ENCODE results near the gene IGF1R.

The IGF1R gene

DNA sequence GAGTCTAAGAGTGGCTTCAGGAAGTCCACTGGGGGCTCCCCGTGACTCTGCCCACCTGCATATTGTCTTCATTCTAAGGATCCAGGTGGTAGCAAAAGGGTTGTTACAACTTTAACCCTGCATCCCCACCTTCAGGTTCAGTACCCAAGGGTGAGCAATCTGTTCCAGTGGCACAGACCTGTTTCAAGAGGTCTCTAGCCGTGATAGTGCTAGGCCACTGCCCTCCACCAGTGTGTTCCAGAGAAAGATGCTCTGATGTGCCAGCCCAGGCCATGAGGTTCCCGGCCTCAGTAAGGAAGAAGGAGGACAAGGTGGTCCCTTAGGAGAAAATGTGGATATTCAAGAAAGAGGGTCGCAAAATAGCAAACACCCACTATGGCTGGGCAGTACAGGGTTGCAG, 87.0 kb downstream of the IGF1R start:
- Histone ChIP-seq H3K79me2 (ENCODE audit: control insufficient read depth, insufficient read depth, low read length, unreplicated experiment) (peaks cover 93% of the 10 kb centered on the region), H2AFZ (ENCODE audit: low read length, unreplicated experiment) (no peak overlapping the region), H3K4me1 (ENCODE audit: control insufficient read depth, insufficient read depth, low read length, unreplicated experiment) (peaks cover 14% of the 10 kb centered on the region), H3K36me3 (ENCODE audit: insufficient read depth, low read length) (no peaks in the 10 kb centered on the region), H3K27ac (ENCODE audit: low read depth, low read length) (no peak overlapping the region), H3K27me3 (ENCODE audit: insufficient read depth, low read length) (no peaks in the 10 kb centered on the region), H3K4me3 (ENCODE audit: low read depth, low read length) (no peak overlapping the region)

DNA sequence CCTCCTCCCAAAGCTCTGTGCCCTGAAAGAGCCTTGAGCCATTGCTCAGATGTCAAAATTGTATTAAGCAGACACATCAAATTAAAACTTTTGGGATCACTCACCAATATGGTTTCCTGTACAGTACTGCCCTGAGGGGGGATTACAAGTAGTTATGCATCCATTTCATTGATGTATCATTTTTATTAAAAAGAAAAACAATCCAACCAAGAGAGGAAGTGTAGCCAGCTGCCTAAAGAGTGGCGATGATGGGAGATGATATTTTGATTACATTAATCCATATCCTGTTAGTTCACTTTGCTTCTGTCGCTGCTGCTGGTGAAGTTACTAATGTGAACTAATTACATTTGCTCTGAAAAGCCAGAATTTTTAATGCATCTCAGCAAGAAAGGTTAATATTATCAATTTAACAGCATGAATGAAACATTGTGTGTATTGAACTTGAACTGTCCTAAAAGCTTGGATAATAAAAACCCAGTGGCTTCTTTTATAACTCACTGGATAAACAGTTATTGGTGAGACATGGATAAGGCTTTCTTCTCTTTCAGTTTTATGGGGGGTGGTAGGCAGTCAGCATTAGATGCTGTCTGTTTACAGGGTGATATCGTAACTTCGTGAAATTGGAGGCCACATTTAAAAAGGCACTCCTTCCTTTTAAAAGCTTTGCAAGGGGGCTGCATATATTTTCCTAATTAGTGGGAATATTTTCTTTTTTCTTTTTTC, 87.7 kb downstream of the IGF1R start:
- Histone ChIP-seq H3K4me3 (ENCODE audit: low read depth, low read length) (no peak overlapping the region), H3K4me1 (ENCODE audit: control insufficient read depth, insufficient read depth, low read length, unreplicated experiment) (peaks cover 12% of the 10 kb centered on the region), H2AFZ (ENCODE audit: low read length, unreplicated experiment) (no peak overlapping the region), H3K27me3 (ENCODE audit: insufficient read depth, low read length) (no peaks in the 10 kb centered on the region), H3K79me2 (ENCODE audit: control insufficient read depth, insufficient read depth, low read length, unreplicated experiment) (peaks cover 87% of the 10 kb centered on the region), H3K27ac (ENCODE audit: low read depth, low read length) (no peak overlapping the region), H3K36me3 (ENCODE audit: insufficient read depth, low read length) (no peaks in the 10 kb centered on the region)

GRCh38 chr15:98737159-98737558, 88.8 kb downstream of the IGF1R start:
- Histone ChIP-seq H3K27me3 (ENCODE audit: insufficient read depth, low read length) (no peaks in the 10 kb centered on the region), H3K27ac (ENCODE audit: low read depth, low read length) (no peak overlapping the region), H2AFZ (ENCODE audit: low read length, unreplicated experiment) (no peak overlapping the region), H3K79me2 (ENCODE audit: control insufficient read depth, insufficient read depth, low read length, unreplicated experiment) (peaks cover 85% of the 10 kb centered on the region), H3K4me3 (ENCODE audit: low read depth, low read length) (no peak overlapping the region), H3K4me1 (ENCODE audit: control insufficient read depth, insufficient read depth, low read length, unreplicated experiment) (peaks cover 12% of the 10 kb centered on the region), H3K36me3 (ENCODE audit: insufficient read depth, low read length) (no peaks in the 10 kb centered on the region)

- Histone ChIP-seq H3K4me1 (ENCODE audit: control insufficient read depth, insufficient read depth, low read length, unreplicated experiment) (peaks cover 12% of the 10 kb centered on the region), H3K4me3 (ENCODE audit: low read depth, low read length) (no peak overlapping the region), H3K79me2 (ENCODE audit: control insufficient read depth, insufficient read depth, low read length, unreplicated experiment) (peaks cover 81% of the 10 kb centered on the region), H3K27ac (ENCODE audit: low read depth, low read length) (no peak overlapping the region), H3K27me3 (ENCODE audit: insufficient read depth, low read length) (no peaks in the 10 kb centered on the region), H3K36me3 (ENCODE audit: insufficient read depth, low read length) (no peaks in the 10 kb centered on the region), H2AFZ (ENCODE audit: low read length, unreplicated experiment) (no peak overlapping the region)
Measured at GRCh38 chr15:98737721-98738120, 89.4 kb downstream of the IGF1R start.

DNA sequence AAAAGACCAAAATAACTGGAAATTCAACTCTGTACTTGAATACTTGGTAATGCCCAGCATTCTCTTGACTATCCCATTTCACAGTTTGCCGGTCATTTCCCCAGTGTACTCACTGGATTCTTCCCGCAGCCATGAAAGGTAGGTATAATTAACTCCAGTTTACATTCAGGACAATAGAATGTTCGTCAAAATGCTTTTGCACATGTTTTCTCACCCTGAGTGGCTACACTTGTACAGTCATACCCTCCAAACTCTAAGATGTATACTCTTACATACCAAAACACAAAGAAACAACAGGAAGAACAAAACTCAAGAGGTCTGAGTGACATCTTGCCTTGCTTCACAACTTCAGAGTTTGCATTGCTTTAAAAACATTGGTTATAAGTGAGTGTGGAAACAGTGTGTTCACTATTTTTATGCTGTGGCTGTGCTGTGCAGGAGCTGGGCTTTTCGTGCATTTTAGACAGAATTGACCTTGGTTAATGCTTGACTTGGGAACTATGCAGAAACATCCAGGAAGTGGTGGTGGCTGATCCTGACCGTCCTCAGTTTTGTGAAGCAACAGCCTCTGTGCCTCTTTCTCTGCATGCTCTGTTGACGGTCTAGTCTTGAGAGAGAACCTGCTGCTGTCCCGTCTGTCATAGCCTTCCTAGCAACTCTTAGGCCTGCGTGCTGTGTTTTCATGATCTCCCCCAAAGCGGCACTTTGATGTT, 90.5 kb downstream of the IGF1R start:
- H3K4me1 ChIP-seq (ENCODE audit: control insufficient read depth, insufficient read depth, low read length, unreplicated experiment) = peaks cover 12% of the 10 kb centered on the region
- H3K36me3 ChIP-seq (ENCODE audit: insufficient read depth, low read length) = no peaks in the 10 kb centered on the region
- H3K27me3 ChIP-seq (ENCODE audit: insufficient read depth, low read length) = no peaks in the 10 kb centered on the region
- no peak overlapping the region for H2AFZ ChIP-seq (ENCODE audit: low read length, unreplicated experiment)
- H3K4me3 ChIP-seq (ENCODE audit: low read depth, low read length) = no peak overlapping the region
- H3K27ac ChIP-seq (ENCODE audit: low read depth, low read length) = no peak overlapping the region
- peaks cover 80% of the 10 kb centered on the region for H3K79me2 ChIP-seq (ENCODE audit: control insufficient read depth, insufficient read depth, low read length, unreplicated experiment)

- Histone ChIP-seq H3K4me3 (ENCODE audit: low read depth, low read length) (no peak overlapping the region), H3K27me3 (ENCODE audit: insufficient read depth, low read length) (no peaks in the 10 kb centered on the region), H2AFZ (ENCODE audit: low read length, unreplicated experiment) (no peak overlapping the region), H3K27ac (ENCODE audit: low read depth, low read length) (no peak overlapping the region), H3K36me3 (ENCODE audit: insufficient read depth, low read length) (no peaks in the 10 kb centered on the region), H3K4me1 (ENCODE audit: control insufficient read depth, insufficient read depth, low read length, unreplicated experiment) (peaks cover 8% of the 10 kb centered on the region), H3K79me2 (ENCODE audit: control insufficient read depth, insufficient read depth, low read length, unreplicated experiment) (peaks cover 81% of the 10 kb centered on the region)
Measured at GRCh38 chr15:98740295-98740694, 92.0 kb downstream of the IGF1R start.

- H2AFZ ChIP-seq (ENCODE audit: low read length, unreplicated experiment) = no peak overlapping the region
- H3K27me3 ChIP-seq (ENCODE audit: insufficient read depth, low read length) = no peaks in the 10 kb centered on the region
- peaks cover 3% of the 10 kb centered on the region for H3K4me1 ChIP-seq (ENCODE audit: control insufficient read depth, insufficient read depth, low read length, unreplicated experiment)
- H3K4me3 ChIP-seq (ENCODE audit: low read depth, low read length) = no peak overlapping the region
- H3K79me2 ChIP-seq (ENCODE audit: control insufficient read depth, insufficient read depth, low read length, unreplicated experiment) = peaks cover 76% of the 10 kb centered on the region
- no peak overlapping the region for H3K27ac ChIP-seq (ENCODE audit: low read depth, low read length)
- H3K36me3 ChIP-seq (ENCODE audit: insufficient read depth, low read length) = no peaks in the 10 kb centered on the region
Measured at GRCh38 chr15:98740963-98741362, 92.6 kb downstream of the IGF1R start.

DNA sequence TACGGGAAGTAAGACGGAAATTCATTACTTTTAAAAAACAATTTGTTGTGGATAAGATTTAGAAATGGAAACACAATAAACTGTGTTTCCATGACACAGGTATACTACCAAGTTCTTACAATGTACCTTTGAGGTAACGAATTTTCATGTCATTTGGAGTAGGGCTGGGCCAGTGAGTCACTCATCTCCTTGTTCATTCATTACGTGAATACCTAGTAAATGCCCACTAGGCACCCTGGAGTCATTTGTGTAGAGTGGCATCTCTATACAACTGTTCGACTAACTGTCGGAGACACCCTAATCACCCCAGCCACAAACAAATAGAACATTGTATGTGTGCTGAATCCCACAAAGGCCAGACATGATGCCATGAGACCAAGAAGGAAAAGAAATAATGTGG, 94.8 kb downstream of the IGF1R start:
- Histone ChIP-seq H2AFZ (ENCODE audit: low read length, unreplicated experiment) (no peak overlapping the region), H3K27me3 (ENCODE audit: insufficient read depth, low read length) (no peaks in the 10 kb centered on the region), H3K36me3 (ENCODE audit: insufficient read depth, low read length) (no peaks in the 10 kb centered on the region), H3K27ac (ENCODE audit: low read depth, low read length) (no peak overlapping the region), H3K4me3 (ENCODE audit: low read depth, low read length) (no peak overlapping the region), H3K79me2 (ENCODE audit: control insufficient read depth, insufficient read depth, low read length, unreplicated experiment) (peaks cover 77% of the 10 kb centered on the region), H3K4me1 (ENCODE audit: control insufficient read depth, insufficient read depth, low read length, unreplicated experiment) (no peaks in the 10 kb centered on the region)

GRCh38 chr15:98744506-98744905, 96.2 kb downstream of the IGF1R start:
- Histone ChIP-seq H3K27me3 (ENCODE audit: insufficient read depth, low read length) (no peaks in the 10 kb centered on the region), H2AFZ (ENCODE audit: low read length, unreplicated experiment) (no peak overlapping the region), H3K4me1 (ENCODE audit: control insufficient read depth, insufficient read depth, low read length, unreplicated experiment) (no peaks in the 10 kb centered on the region), H3K4me3 (ENCODE audit: low read depth, low read length) (no peak overlapping the region), H3K79me2 (ENCODE audit: control insufficient read depth, insufficient read depth, low read length, unreplicated experiment) (peaks cover 75% of the 10 kb centered on the region), H3K27ac (ENCODE audit: low read depth, low read length) (no peak overlapping the region), H3K36me3 (ENCODE audit: insufficient read depth, low read length) (no peaks in the 10 kb centered on the region)

DNA sequence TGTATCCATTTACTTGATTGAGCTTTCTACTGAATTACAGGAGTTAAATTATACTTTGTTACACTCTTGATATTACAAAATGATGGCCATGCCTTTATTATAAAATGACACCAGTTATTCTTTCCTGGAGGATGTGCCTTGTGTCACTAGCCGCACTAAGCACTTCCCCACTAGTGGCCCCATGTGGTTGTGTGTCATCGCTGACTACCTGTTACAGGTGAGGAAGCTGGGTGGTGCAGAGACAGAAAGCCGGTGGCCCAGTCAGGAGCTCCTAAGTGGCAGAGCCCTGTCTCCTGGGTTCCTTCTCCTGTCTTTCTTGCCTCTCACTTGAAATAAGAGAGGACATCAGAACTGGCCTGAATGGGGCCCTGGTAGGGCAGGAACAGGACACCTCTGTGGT, 96.8 kb downstream of the IGF1R start:
- Histone ChIP-seq H3K4me3 (ENCODE audit: low read depth, low read length) (no peak overlapping the region), H3K4me1 (ENCODE audit: control insufficient read depth, insufficient read depth, low read length, unreplicated experiment) (no peaks in the 10 kb centered on the region), H3K36me3 (ENCODE audit: insufficient read depth, low read length) (no peaks in the 10 kb centered on the region), H3K79me2 (ENCODE audit: control insufficient read depth, insufficient read depth, low read length, unreplicated experiment) (peaks cover 74% of the 10 kb centered on the region), H3K27ac (ENCODE audit: low read depth, low read length) (no peak overlapping the region), H2AFZ (ENCODE audit: low read length, unreplicated experiment) (no peak overlapping the region), H3K27me3 (ENCODE audit: insufficient read depth, low read length) (no peaks in the 10 kb centered on the region)
